HG02588 (cell line): Measurements from ENCODE around the gene LDHAL6B.

Experiments used
- ATAC-seq: cut with Tn5 transposase; IDR thresholded peaks from one replicate; pipeline ENCODE4 v1.9.1; 2021; ENCODE audit warnings: mild to moderate bottlenecking, moderate library complexity; ENCODE audit not compliant: unreplicated experiment

LDHAL6B gene

GRCh38 chr15:59216911-59217310 lies 10.3 kb downstream of the LDHAL6B start:
- ATAC-seq = no peak

GRCh38 chr15:59217876-59218498 lies 11.3 kb downstream of the LDHAL6B start:
- ATAC-seq = no peak

- no peak for ATAC-seq
Observed at GRCh38 chr15:59218710-59219109, 12.1 kb downstream of the LDHAL6B start.

- ATAC-seq = no peak
Observed at GRCh38 chr15:59221511-59222505, 15.2 kb downstream of the LDHAL6B start.

- no peak for ATAC-seq
Observed at GRCh38 chr15:59222906-59223550, 16.4 kb downstream of the LDHAL6B start.

GRCh38 chr15:59223736-59224135 lies 17.1 kb downstream of the LDHAL6B start:
- ATAC-seq = no peak

- ATAC-seq = no peak
Observed at GRCh38 chr15:59224474-59224873, 17.8 kb downstream of the LDHAL6B start.

GRCh38 chr15:59227021-59227420 lies 20.4 kb downstream of the LDHAL6B start:
- ATAC-seq = no peak

GRCh38 chr15:59229015-59229414 lies 22.4 kb downstream of the LDHAL6B start:
- no peak for ATAC-seq

GRCh38 chr15:59229453-59229852 lies 22.8 kb downstream of the LDHAL6B start:
- no peak for ATAC-seq

- no peak for ATAC-seq
Observed at GRCh38 chr15:59230531-59231055, 23.9 kb downstream of the LDHAL6B start.

- ATAC-seq = no peak
Observed at GRCh38 chr15:59232476-59232875, 25.8 kb downstream of the LDHAL6B start.

GRCh38 chr15:59236394-59236793 lies 29.8 kb downstream of the LDHAL6B start:
- no peak for ATAC-seq

- ATAC-seq = peak; percentile 65
Observed at GRCh38 chr15:59237119-59237855, 30.6 kb downstream of the LDHAL6B start.

- ATAC-seq = peak; percentile 52
Observed at GRCh38 chr15:59237924-59238331, 31.3 kb downstream of the LDHAL6B start.

GRCh38 chr15:59240036-59240435 lies 33.4 kb downstream of the LDHAL6B start:
- ATAC-seq = no peak

GRCh38 chr15:59242649-59243048 lies 36.0 kb downstream of the LDHAL6B start:
- ATAC-seq = no peak

GRCh38 chr15:59243622-59244021 lies 37.0 kb downstream of the LDHAL6B start:
- no peak for ATAC-seq

GRCh38 chr15:59244337-59244736 lies 37.7 kb downstream of the LDHAL6B start:
- ATAC-seq = peak; percentile 92

- no peak for ATAC-seq
Observed at GRCh38 chr15:59245559-59245958, 38.9 kb downstream of the LDHAL6B start.

- no peak for ATAC-seq
Observed at GRCh38 chr15:59247364-59247763, 40.7 kb downstream of the LDHAL6B start.
